Fibroblast of pulmonary artery (primary cell): ENCODE measurements around the gene MAT2B.

ENCODE experiments used
- DNase-seq: peaks from one replicate; pipeline ENCODE4 v3.0.0-alpha.2; 2010; ENCODE audit warnings: low read depth
- H3K4me3 ChIP-seq: replicated peaks from 2 replicates; pipeline ENCODE4 v1.5.1; 2011; ENCODE audit warnings: low read depth, mild to moderate bottlenecking, control low read depth, low read length, moderate library complexity
- TF ChIP-seq, protein P1 (sequence below): IDR thresholded peaks from 2 replicates; pipeline ENCODE4 v1.5.1; 2011; ENCODE audit warnings: mild to moderate bottlenecking, control low read depth, low read length, inconsistent platforms; ENCODE audit errors: missing control alignments

MAT2B gene

DNA sequence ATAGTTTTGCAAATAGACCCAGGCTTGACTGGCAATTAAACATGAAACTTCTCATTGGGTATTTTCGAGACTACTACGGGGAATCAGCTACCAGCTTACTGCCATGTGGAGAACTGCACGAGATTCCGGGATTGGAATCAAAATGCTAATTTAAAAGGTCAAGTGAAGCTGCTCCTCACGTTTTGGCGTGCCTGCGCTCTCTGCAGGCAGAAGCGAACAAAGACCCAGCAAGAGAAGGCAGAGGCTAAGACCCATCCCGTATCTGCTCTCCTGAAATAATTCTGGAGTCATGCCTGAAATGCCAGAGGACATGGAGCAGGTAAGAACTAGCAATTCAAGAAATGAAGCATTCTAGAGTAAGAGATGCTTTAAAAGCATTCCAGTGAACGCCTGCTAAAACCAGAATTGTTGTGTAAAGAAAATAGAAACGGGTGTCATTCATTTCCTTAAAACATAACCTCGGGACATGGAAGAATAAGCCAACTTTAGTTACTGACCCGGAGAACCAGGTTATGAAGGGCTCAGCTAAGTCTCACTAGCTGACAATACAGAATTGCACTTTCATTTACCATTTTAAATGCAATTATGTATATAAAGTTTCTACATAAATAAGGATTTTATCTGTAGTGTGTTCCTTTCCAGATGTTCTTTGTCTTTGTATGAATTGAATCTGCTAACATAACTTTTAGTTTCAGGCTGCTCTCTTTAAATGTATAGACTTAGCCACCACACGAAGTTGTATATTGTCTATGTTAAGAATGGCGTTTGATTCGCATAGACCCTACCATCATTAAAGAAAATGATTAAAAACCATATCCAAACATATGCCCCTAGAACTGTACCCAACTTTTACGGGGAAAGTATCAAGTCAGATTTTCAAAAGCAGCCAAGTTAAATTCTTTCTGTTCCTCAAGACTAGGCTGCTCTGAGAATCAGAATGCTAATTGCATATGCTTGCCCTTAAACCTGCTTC lies 2.0 kb upstream of the MAT2B start:
- H3K4me3 ChIP-seq = peak overlapping the region; percentile 84
- TF ChIP-seq, protein P1, sequence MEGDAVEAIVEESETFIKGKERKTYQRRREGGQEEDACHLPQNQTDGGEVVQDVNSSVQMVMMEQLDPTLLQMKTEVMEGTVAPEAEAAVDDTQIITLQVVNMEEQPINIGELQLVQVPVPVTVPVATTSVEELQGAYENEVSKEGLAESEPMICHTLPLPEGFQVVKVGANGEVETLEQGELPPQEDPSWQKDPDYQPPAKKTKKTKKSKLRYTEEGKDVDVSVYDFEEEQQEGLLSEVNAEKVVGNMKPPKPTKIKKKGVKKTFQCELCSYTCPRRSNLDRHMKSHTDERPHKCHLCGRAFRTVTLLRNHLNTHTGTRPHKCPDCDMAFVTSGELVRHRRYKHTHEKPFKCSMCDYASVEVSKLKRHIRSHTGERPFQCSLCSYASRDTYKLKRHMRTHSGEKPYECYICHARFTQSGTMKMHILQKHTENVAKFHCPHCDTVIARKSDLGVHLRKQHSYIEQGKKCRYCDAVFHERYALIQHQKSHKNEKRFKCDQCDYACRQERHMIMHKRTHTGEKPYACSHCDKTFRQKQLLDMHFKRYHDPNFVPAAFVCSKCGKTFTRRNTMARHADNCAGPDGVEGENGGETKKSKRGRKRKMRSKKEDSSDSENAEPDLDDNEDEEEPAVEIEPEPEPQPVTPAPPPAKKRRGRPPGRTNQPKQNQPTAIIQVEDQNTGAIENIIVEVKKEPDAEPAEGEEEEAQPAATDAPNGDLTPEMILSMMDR = peak; percentile 48
- DNase-seq = peak; percentile 84

DNA sequence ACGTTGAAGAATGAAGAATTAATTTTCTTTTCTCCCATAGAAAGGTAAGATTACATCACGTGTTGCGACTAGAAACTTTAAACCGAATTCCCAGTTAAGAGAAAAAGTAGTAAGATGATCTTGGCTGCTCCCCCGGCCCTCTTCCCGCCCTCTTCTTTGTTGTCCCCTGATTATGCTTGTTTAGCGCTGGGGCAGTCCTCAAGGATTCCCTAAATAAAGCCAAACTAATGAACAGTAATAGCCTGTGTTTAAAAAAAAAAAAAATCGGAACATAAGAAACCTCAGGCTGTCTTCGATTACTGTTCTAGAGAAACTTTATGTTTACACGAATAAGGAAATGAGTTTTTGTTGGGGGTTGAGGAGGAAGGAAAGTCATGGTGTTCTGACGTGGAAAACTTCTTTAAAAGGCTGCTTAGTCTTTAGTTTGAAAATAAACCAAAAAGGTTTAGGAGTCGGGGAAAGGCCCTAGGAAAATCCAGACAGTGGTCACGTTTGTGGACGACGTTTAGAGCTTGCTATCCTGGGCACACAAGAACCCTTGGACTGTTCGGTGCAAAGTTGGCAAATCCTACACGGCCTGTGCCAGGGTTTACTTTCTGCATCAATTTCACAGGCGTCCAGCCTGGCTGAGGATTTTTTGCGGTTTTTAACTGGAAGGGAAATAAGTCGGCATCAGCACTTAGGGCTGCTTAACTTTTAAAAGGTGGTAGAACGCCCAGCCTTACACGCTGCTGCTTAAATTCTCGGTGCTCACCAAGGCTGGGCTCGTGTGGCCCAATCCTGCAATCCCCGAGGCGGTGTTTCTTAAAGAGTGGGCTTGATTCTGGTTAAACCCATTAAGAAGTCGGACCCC lies 1.1 kb upstream of the MAT2B start:
- TF ChIP-seq, protein P1 = no peak
- peak overlapping the region; percentile 84 for H3K4me3 ChIP-seq
- peak; percentile 59 for DNase-seq

DNA sequence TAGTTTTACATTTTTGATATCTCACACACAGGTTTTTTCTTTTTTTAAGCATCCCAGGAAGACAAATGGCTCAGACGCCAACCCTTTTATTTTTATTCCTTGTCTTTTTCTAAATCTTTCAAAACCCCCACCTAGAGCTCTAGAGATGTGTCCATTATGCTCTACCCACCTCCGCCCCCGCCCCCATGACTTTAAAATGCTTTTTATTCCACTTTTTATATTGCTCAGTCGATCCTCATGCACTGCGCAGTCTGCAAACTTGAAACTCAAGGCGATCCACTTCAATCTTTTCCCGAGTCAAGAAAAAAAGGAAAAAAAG lies 411 bp upstream of the MAT2B start:
- no peak for DNase-seq
- TF ChIP-seq, protein P1 = no peak
- H3K4me3 ChIP-seq = peak overlapping the region; percentile 84

DNA sequence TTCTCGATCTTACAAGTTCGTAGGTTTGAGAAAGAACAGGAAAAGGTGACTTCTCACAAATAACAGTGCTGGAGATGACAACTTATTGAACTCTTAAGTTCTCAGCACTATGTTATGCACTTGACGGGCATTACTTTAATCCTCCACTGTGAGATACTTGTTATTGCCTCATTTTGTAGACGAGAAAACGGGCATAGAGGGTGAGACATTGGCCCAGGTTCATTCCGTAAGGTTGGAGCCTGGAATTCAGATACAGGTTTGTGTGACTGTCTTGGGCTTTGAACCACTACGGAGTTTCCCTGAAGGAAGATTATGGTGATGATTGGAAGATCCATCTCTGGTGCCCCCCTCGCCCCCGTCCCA lies 657 bp downstream of the MAT2B start:
- TF ChIP-seq, protein P1 = no peak

DNA sequence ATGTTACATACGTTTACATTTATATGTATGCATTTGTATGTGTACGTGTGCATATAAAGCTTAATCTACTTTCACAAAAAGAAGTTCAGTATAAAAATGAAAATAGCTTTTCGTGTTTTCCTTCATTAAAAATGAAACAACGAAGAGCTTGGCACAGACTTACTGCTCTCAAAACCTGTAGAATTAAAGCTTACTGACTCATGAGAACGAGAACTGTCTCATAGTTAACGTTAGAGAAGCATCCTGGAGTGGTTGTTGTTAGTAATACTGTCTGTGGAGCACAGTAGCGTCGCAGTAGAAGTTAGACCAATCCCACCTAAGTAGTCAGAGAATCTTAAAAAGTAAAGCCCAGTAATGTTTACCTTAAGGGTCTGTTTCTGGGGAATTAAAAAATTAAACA lies 1.3 kb downstream of the MAT2B start:
- TF ChIP-seq, protein P1 = no peak
- peak overlapping the region; percentile 84 for H3K4me3 ChIP-seq
- DNase-seq = peak; percentile 37

More for the DNA sequence above, 657 bp downstream of the MAT2B start:
- no peak for DNase-seq
- peak overlapping the region; percentile 84 for H3K4me3 ChIP-seq

DNA sequence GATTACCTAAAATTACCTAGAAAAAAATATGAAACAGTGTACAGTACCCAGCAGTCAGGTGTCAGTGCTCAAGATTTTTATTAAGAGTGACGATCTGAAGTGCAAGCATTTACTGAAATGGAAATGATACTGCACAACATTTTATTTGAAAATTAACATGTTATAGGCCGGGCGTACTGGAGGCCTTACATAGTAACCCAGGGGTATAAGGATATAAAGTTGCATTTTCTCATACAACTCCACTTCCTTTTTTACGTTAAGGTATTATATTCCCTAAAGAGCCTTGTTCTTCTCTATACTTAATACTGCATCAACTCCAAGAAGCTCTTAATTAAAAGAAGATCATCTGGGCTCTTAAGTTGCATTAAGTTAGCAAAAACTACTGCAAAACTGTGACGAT lies 3.3 kb downstream of the MAT2B start:
- DNase-seq = no peak
- TF ChIP-seq, protein P1 = no peak
- H3K4me3 ChIP-seq = peak overlapping the region; percentile 47
